ENCODE measurements around the gene PIR. TPM values are rescaled to one million over a fixed set of nuclear protein-coding genes. Genes with fewer than 3 reads are reported as not detected.

The PIR gene
- total and polyA plus RNA-seq, 2 of the 8 experiments (the other 6 are each of a cell fraction or from before 2014, with no cell fraction given), result 6.4 to 10.3 TPM

DNA sequence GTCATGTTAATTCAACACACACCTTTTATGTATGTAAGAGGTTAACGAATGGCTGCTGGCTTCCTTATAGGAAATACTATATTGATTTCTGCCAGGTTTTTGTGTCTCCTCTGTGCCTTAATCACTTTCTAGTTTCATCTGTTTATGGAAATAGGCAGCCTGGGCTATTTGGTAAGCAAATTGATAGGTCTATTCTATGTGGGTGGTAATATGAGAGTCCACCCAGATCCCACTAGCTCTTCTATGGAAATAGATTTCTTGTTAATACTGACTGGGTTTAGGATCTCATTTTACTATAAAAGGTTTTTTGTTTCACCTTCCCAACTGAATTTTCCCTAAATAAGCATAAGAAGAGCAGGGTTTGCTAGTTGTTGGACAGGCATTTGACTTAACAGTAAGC lies 11.5 kb upstream of the PIR start:
- Histone ChIP-seq H3K23ac (ENCODE audit: insufficient read length) (no peak overlapping the region), H2BK5ac (ENCODE audit: low read depth, low read length) (no peak overlapping the region), H3K79me2 (ENCODE audit: control insufficient read depth in 1 of 2, insufficient read depth in 2 of 2, low read length in 2 of 2) (no peaks in the 10 kb centered on the region), H3K4me2 (ENCODE audit: insufficient read depth in 1 of 2, low read depth in 2 of 2, low read length in 2 of 2) (no peak overlapping the region), H4K20me1 (replicated peaks in 1 of 2; ENCODE audit: control insufficient read depth in 1 of 2, insufficient read depth in 2 of 2, low read length in 2 of 2) (no peaks in the 10 kb centered on the region), H3K56ac (replicated peaks; ENCODE audit: insufficient read length, low read depth, low read length) (no peak overlapping the region), H2BK12ac (ENCODE audit: low read depth, low read length) (no peak overlapping the region), H3K79me1 (ENCODE audit: low read depth, low read length) (no peaks in the 10 kb centered on the region), H3K4me1 (replicated peaks in 1 of 4; ENCODE audit: control insufficient read depth in 3 of 4, insufficient read depth in 4 of 4, low read length in 3 of 4) (no peaks in the 10 kb centered on the region), H3K9ac (replicated peaks in 1 of 4; ENCODE audit: extremely low read depth in 1 of 4, low read depth in 3 of 4, low read length in 3 of 4) (no peak overlapping the region), H2BK120ac (replicated peaks; ENCODE audit: low read depth, low read length) (no peak overlapping the region), H3K4me3 (ENCODE audit: extremely low read depth in 1 of 4, insufficient read depth in 2 of 4, low read depth in 3 of 4, low read length in 4 of 4) (no peak overlapping the region), H2AK5ac (ENCODE audit: low read depth, low read length) (no peak overlapping the region), H3K14ac (ENCODE audit: insufficient read length) (no peak overlapping the region), H2AFZ (ENCODE audit: low read length) (no peak overlapping the region), H3K27me3 (replicated peaks in 1 of 4; ENCODE audit: control insufficient read depth in 3 of 4, extremely low read depth in 1 of 4, insufficient read depth in 3 of 4, low read length in 3 of 4) (no peaks in the 10 kb centered on the region), H2BK15ac (ENCODE audit: low read length) (no peak overlapping the region), H4K8ac (ENCODE audit: extremely low read depth, insufficient read depth, low read length) (no peak overlapping the region), H4K91ac (replicated peaks; ENCODE audit: insufficient read length, low read length) (no peak overlapping the region), H3K4ac (replicated peaks; ENCODE audit: insufficient read length, low read depth, low read length) (no peak overlapping the region), H3K36me3 (ENCODE audit: control insufficient read depth in 2 of 4, insufficient read depth in 4 of 4, low read length in 3 of 4) (no peaks in the 10 kb centered on the region), H3K27ac (ENCODE audit: low read depth, low read length) (no peak overlapping the region), H2BK20ac (ENCODE audit: low read length) (no peak overlapping the region), H4K5ac (ENCODE audit: insufficient read length, low read depth, low read length) (no peak overlapping the region), H3K18ac (ENCODE audit: extremely low read depth, low read length) (no peak overlapping the region), H3K23me2 (ENCODE audit: low read depth, low read length) (no peaks in the 10 kb centered on the region), H3K9me3 (ENCODE audit: insufficient read depth in 2 of 2, low read depth in 1 of 2, low read length in 1 of 2) (no peaks in the 10 kb centered on the region)
- ChIA-PET CTCF (ENCODE audit: partially characterized antibody) (no interaction called here), POLR2A (ENCODE audit: partially characterized antibody) (no interaction called here)
- FAIRE-seq (no peak), DNase-seq (ENCODE audit: low read depth in 1 of 2, low spot score in 2 of 2) (no peak)
- WGBS, 2 experiments (ENCODE audit: extremely low coverage in 1 of 2, insufficient coverage in 1 of 2, insufficient read length in 1 of 2, insufficient replicate concordance in 2 of 2, low coverage in 1 of 2, low lambda C conversion rate in 2 of 2, missing lambda C conversion rate in 1 of 2), result 88% methylated on average over 1 of the region's 1 CpG; no CpG with 5 or more reads in 1 of the 2 experiments
- TF ChIP-seq RAD21 (IDR thresholded peaks at IDR 0.05 in 1 of 2, conservative IDR thresholded peaks at IDR 0.05 in 1 of 2; ENCODE audit: low read depth in 2 of 2, low read length in 2 of 2), result no peak
- no peak for TF ChIP-seq TBP (IDR thresholded peaks at IDR 0.05; ENCODE audit: low read depth, low read length)
- no peak for TF ChIP-seq SAP30 (IDR thresholded peaks at IDR 0.05; ENCODE audit: insufficient read depth, insufficient replicate concordance, low read length)
- TF ChIP-seq CHD2 (IDR thresholded peaks at IDR 0.05; ENCODE audit: low read length), result no peak
- TF ChIP-seq RXRA (IDR thresholded peaks at IDR 0.05; ENCODE audit: insufficient read depth, low read depth, low read length), result no peak
- no peak for TF ChIP-seq JUN (IDR thresholded peaks at IDR 0.05; ENCODE audit: low read depth, low read length)
- no peak for TF ChIP-seq BCL11A (IDR thresholded peaks at IDR 0.05; ENCODE audit: low read depth in 2 of 2, low read length in 2 of 2)
- no peak for TF ChIP-seq KDM5A (IDR thresholded peaks at IDR 0.05; ENCODE audit: low read length)
- TF ChIP-seq, protein P1, sequence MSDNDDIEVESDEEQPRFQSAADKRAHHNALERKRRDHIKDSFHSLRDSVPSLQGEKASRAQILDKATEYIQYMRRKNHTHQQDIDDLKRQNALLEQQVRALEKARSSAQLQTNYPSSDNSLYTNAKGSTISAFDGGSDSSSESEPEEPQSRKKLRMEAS (IDR thresholded peaks at IDR 0.05), result no peak
- no peak for TF ChIP-seq CHD1 (IDR thresholded peaks at IDR 0.05; ENCODE audit: low read depth, low read length)
- TF ChIP-seq, protein P2, sequence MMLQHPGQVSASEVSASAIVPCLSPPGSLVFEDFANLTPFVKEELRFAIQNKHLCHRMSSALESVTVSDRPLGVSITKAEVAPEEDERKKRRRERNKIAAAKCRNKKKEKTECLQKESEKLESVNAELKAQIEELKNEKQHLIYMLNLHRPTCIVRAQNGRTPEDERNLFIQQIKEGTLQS (IDR thresholded peaks at IDR 0.05; ENCODE audit: insufficient read depth, low read depth, low read length), result no peak
- no peak for TF ChIP-seq CREB1 (IDR thresholded peaks at IDR 0.05)
- TF ChIP-seq RNF2 (IDR thresholded peaks at IDR 0.05; ENCODE audit: borderline replicate concordance, low read depth, low read length, missing control alignments, poor library complexity, severe bottlenecking), result no peak

All from H1 (cell line).